GM03348 (cell line): ENCODE results near the gene ICA1.

Experiments used
- DNase-seq: peaks from one replicate; pipeline ENCODE4 v3.0.0; 2012; ENCODE audit warnings: low spot score

ICA1 gene

GRCh38 chr7:8200316-8200715 is 61.7 kb downstream of the ICA1 start:
- DNase-seq = no peak

GRCh38 chr7:8197994-8198698 is 63.8 kb downstream of the ICA1 start:
- no peak for DNase-seq

- no peak for DNase-seq
These were observed 69.1 kb downstream of the ICA1 start for GRCh38 chr7:8192897-8193296.

GRCh38 chr7:8190119-8190895 is 71.7 kb downstream of the ICA1 start:
- peak; percentile 48 for DNase-seq

- no peak for DNase-seq
These were observed 72.3 kb downstream of the ICA1 start for GRCh38 chr7:8189625-8190024.

GRCh38 chr7:8185926-8186683 is 75.9 kb downstream of the ICA1 start:
- no peak for DNase-seq

- no peak for DNase-seq
These were observed 77.7 kb downstream of the ICA1 start for GRCh38 chr7:8184221-8184620.

- DNase-seq = no peak
These were observed 82.5 kb downstream of the ICA1 start for GRCh38 chr7:8179486-8179885.

- no peak for DNase-seq
These were observed 83.6 kb downstream of the ICA1 start for GRCh38 chr7:8178353-8178752.

GRCh38 chr7:8177109-8177933 is 84.6 kb downstream of the ICA1 start:
- no peak for DNase-seq

GRCh38 chr7:8176370-8177081 is 85.4 kb downstream of the ICA1 start:
- DNase-seq = no peak

- DNase-seq = no peak
These were observed 86.0 kb downstream of the ICA1 start for GRCh38 chr7:8175929-8176369.

- DNase-seq = no peak
These were observed 89.3 kb downstream of the ICA1 start for GRCh38 chr7:8172372-8173354.

- no peak for DNase-seq
These were observed 92.8 kb downstream of the ICA1 start for GRCh38 chr7:8169171-8169570.

- DNase-seq = no peak
These were observed 93.6 kb downstream of the ICA1 start for GRCh38 chr7:8168336-8168735.

GRCh38 chr7:8165150-8165549 is 96.8 kb downstream of the ICA1 start:
- DNase-seq = no peak

GRCh38 chr7:8162181-8162580 is 99.8 kb downstream of the ICA1 start:
- DNase-seq = no peak

GRCh38 chr7:8161364-8161828 is 100.6 kb downstream of the ICA1 start:
- no peak for DNase-seq

- no peak for DNase-seq
These were observed 101.1 kb downstream of the ICA1 start for GRCh38 chr7:8160779-8161345.

- no peak for DNase-seq
These were observed 101.7 kb downstream of the ICA1 start for GRCh38 chr7:8160250-8160649.
